ENCODE measurements around the gene ADAT3.

The ADAT3 gene

DNA sequence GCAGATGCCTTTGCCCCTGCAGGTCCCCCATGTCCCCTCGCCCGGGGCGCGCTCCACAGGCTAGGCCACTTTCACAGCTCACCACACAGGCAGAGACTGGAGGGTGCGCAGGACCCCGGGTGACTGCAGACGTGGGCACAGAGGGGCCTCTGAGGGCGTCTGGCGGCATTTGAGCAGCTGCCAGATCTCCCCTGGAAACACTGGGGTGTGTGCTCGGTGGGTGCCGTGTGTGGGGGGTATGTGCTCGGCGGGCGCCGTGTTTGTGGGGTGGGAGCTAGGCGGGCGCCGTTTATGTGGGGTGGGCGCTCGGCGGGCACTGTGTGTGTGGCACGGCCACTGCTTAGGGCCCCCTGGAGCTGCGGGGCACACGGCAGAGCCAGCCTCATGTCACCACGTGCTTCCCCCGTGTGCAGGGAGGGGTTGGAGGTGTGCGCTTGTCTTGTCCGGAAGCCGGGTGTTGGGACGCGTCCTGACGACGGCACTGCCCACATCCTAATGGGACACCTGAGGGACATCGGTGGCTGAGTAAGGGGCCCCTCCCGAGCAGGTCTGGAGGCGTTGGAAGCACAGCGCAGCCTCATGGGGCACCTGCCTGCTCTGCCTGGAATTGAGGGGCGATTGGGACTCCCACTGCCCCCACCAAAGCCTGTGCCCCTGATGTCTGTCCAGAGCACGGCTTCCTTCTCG lies 52.5 kb downstream of the ADAT3 start:
- peaks cover 4% of the 10 kb centered on the region for H3K4me1 Mint-ChIP-seq (ENCODE audit: low read depth)

DNA sequence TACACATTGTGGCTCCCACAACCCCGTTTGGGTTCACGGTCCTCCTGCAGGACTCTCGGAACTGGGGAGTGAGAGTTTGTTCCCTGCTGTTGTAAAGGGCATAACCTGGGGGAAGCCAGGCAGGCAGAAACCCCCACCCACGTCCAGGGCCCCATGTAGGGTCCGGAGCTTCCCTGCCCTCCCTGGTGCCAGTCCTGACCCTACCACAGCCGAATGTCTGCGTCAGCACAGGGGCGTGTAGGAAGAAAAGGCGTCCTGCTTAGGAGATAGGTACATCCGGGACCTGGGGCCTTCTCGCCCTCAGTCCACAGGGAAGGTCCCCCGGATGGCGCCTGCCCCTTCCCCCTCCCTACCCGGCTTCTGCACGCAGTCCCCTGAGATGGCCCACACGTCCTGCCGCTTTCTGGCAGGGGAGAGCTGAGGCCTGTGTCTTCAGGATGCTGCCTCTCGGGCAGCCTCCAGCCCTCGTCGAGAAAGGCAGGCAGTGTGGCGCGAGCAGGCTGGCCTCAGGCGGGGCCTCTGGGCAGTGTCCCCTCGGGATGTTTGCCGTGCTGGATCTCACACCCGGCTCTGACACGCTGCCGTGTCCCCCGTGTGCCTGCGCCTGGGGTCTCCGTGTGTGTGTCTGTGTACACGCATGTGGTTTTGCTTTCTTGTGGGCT lies 54.9 kb downstream of the ADAT3 start:
- H3K27me3 Mint-ChIP-seq: no peaks in the 10 kb centered on the region
- no peaks in the 10 kb centered on the region for H3K9me3 Mint-ChIP-seq
- no peak overlapping the region for H3K4me3 Mint-ChIP-seq
- H3K4me1 Mint-ChIP-seq (ENCODE audit: low read depth): peaks cover 4% of the 10 kb centered on the region
- H3K36me3 Mint-ChIP-seq (ENCODE audit: low read depth): peaks cover 6% of the 10 kb centered on the region
- H3K27ac Mint-ChIP-seq: no peak overlapping the region

More for the DNA sequence above, 52.5 kb downstream of the ADAT3 start:
- Mint-ChIP-seq H3K27ac (no peak overlapping the region), H3K9me3 (no peaks in the 10 kb centered on the region), H3K36me3 (ENCODE audit: low read depth) (peaks cover 2% of the 10 kb centered on the region), H3K4me3 (no peak overlapping the region), H3K27me3 (no peaks in the 10 kb centered on the region)

DNA sequence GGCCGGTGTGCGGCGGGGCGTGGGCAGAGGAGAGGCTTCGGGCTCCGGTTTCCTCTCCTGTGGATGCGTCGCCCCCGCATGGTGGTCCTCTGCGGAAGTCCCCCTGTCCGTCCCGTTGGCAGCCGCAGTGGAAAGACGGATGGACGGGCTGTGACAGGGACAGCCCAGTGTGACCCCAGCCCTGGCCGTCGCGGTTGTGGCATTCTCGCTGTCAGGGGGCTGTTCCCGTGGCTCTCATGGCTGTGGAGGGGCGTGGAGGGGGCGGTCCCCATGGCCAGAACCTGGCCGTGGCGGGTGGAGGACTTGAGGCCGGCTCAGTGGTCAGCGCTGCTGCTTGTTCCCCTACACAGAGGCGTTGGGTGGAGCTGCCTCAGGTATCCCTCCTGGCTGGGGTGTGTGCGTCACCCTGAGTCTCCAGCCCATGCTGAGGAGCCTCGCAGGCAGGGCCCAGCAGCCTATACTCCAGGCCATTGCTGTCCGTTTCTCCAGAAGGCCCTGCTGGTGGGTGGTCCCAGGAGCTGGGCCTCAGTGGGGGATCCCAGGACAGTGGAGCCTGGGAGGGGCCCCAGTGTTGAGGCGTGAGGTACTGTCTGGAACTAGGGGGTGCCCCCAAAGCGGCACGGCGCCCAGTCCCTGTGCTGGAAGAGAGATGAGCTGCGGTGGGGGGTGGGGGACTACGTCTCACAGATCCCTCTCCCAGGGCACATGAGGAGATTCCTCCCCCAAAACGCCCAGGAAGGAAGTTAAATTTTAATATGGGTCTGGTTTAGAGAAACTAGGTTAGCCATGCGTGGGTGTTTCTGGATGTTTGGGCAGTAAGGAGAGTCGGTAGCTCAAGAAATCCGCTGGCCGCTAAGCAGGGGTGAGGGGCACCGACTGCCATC lies 56.0 kb downstream of the ADAT3 start:
- Mint-ChIP-seq H3K4me1 (ENCODE audit: low read depth) (peaks cover 8% of the 10 kb centered on the region), H3K27ac (no peak overlapping the region), H3K9me3 (no peaks in the 10 kb centered on the region), H3K36me3 (ENCODE audit: low read depth) (peaks cover 6% of the 10 kb centered on the region), H3K4me3 (no peak overlapping the region), H3K27me3 (no peaks in the 10 kb centered on the region)

DNA sequence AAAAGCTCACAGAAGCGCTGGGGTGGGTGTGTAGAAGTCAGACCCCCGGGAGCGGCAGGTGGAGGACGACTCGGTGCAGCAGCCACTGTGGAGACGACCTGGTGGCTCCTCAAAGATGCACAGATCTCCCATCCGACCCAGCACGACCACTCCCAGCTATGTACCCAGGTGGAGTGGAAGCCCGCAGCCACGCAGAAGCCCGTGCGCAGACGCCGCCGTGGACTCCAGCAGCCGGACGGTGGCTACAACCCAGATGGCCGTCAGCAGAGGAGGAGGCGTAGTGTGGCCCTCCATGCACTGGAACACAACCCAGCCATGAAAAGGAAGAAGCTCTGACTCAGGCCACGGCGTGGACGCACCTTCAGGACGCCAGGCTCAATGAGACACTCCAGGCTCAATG lies 57.5 kb downstream of the ADAT3 start:
- peaks cover 6% of the 10 kb centered on the region for H3K36me3 Mint-ChIP-seq (ENCODE audit: low read depth)
- no peak overlapping the region for H3K27ac Mint-ChIP-seq
- no peaks in the 10 kb centered on the region for H3K9me3 Mint-ChIP-seq
- no peak overlapping the region for H3K4me3 Mint-ChIP-seq
- no peaks in the 10 kb centered on the region for H3K27me3 Mint-ChIP-seq
- H3K4me1 Mint-ChIP-seq (ENCODE audit: low read depth): peaks cover 17% of the 10 kb centered on the region

Data from stimulated activated naive CD8-positive, alpha-beta T cell treated with anti-CD3 and anti-CD28 coated beads, Interleukin-15, Interleukin-2, amounts not matched to agents 100 ng/mL and 50 ng/mL, for 24 hours (primary cell).